ENCODE results near the gene SGCE. TPM values are rescaled to one million over a fixed set of nuclear protein-coding genes. Genes with fewer than 3 reads are reported as not detected.
A peak's percentile ranks its signal among the peaks of the same experiment; 100 is the strongest.

Gene SGCE
- total and polyA plus RNA-seq, 10 donors = 9.6 to 93.7 (median 45.0) TPM

DNA sequence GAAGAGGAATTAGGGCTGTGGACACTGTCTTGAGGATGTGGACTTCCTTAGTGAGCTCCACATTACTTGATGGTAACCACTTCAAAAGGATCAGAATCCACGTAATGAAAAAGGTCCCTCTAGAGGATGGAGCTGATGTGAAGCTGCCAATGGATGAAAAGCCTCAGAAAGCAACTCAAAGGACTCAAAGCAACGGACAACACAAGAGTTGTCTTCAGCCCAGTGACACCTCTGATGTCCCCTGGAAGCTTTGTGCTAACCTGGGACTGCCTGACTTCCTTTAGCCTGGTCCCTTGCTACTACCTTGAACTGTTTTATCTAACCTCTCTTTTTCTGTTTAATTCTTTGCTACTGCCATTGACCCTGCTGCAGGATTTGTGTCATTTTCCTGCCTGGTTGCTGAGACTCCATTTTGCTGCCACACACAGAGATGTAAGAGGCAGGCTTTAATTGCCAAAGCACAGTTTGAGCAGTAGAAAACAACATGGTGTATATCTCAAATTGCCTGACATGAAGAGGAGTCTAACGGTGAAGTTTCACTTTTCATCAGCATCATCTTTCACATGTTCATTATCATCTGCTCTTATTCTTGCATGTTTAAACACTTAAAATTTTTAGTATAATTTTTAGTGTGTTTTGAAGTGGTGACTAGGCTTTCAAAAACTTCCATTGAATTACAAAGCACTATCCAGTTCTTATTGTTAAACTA is 11.1 kb upstream of the SGCE start:
- Histone ChIP-seq H3K27ac (no peak overlapping the region), H3K4me1 (no peaks in the 10 kb centered on the region), H3K9me3 (no peaks in the 10 kb centered on the region), H3K36me3 (no peaks in the 10 kb centered on the region), H3K4me3 (no peak overlapping the region), H3K27me3 (replicated peaks in 1 of 7) (no peaks in the 10 kb centered on the region)
- 63 to 82% (median 76%) methylated on average over 3 of the region's 3 CpGs for whole genome bisulfite sequencing, 5 donors
- no peak for TF ChIP-seq POLR2AphosphoS5 (IDR thresholded peaks at IDR 0.05)
- TF ChIP-seq CTCF (IDR thresholded peaks at IDR 0.05 in 8 of 11, conservative IDR thresholded peaks at IDR 0.05 in 3 of 11) = no peak
- TF ChIP-seq POLR2A (IDR thresholded peaks at IDR 0.05) = no peak
- no peak for DNase-seq
- intact Hi-C loops (cut with DNase I; ENCODE audit: low total_unique reads) = no loop called here

DNA sequence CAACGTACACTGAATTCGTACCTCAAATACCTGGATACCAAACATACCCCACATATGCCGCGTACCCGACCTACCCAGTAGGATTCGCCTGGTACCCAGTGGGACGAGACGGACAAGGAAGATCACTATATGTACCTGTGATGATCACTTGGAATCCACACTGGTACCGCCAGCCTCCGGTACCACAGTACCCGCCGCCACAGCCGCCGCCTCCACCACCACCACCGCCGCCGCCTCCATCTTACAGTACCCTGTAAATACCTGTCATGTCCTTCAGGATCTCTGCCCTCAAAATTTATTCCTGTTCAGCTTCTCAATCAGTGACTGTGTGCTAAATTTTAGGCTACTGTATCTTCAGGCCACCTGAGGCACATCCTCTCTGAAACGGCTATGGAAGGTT is 9.5 kb upstream of the SGCE start:
- 96 to 99% (median 97%) methylated on average over 18 of the region's 18 CpGs for WGBS, 5 donors
- DNase-seq = no peak
- H3K27ac ChIP-seq = no peak overlapping the region
- TF ChIP-seq CTCF (IDR thresholded peaks at IDR 0.05 in 8 of 11, conservative IDR thresholded peaks at IDR 0.05 in 3 of 11) (no peak), POLR2AphosphoS5 (IDR thresholded peaks at IDR 0.05) (no peak), POLR2A (IDR thresholded peaks at IDR 0.05) (no peak)
- no peak overlapping the region for H3K4me3 ChIP-seq
- H3K4me1 ChIP-seq = peaks cover 0 to under 1% (median 0%) of the 10 kb centered on the region in 6 donors
- intact Hi-C loops (cut with DNase I; ENCODE audit: low total_unique reads) = no loop called here
- no peaks in the 10 kb centered on the region for H3K36me3 ChIP-seq
- H3K9me3 ChIP-seq = no peaks in the 10 kb centered on the region
- no peaks in the 10 kb centered on the region for H3K27me3 ChIP-seq (replicated peaks in 1 of 7)

GRCh38 chr7:94664023-94664422 is 8.1 kb upstream of the SGCE start:
- H3K4me3 ChIP-seq = no peak overlapping the region
- peaks cover 0 to 8% (median 0%) of the 10 kb centered on the region in 6 donors for H3K4me1 ChIP-seq
- H3K9me3 ChIP-seq = no peaks in the 10 kb centered on the region
- TF ChIP-seq POLR2AphosphoS5 (IDR thresholded peaks at IDR 0.05) (no peak), CTCF (IDR thresholded peaks at IDR 0.05 in 8 of 11, conservative IDR thresholded peaks at IDR 0.05 in 3 of 11) (no peak), POLR2A (IDR thresholded peaks at IDR 0.05) (no peak)
- 90 to 97% (median 96%) methylated on average over 11 to 23 of the region's 23 CpGs for WGBS, 5 donors
- no peaks in the 10 kb centered on the region for H3K36me3 ChIP-seq
- DNase-seq = peak; percentile 71
- intact Hi-C loops (cut with DNase I; ENCODE audit: low total_unique reads) = no loop called here
- H3K27me3 ChIP-seq (replicated peaks in 1 of 7) = no peaks in the 10 kb centered on the region
- no peak overlapping the region for H3K27ac ChIP-seq

DNA sequence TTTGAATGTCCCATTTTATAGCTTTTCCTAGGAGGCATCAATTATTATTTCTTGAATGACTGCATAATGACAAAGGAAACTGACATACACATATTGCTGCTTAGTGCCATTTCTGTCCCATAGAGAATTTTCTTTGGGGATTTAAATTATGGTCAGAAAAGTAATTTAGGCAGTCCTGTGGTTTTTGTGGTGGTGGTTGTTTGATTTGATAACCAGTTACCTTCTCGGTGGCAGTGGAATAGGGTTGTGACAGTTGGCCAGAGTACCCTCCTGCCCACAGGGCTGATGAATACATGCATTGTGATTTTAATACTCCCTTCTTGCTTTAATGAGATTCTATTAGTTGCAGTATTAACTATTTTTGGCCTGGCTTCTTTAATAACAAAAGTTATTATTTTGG is 6.6 kb upstream of the SGCE start:
- Histone ChIP-seq H3K4me1 (peaks cover 0 to 13% (median 5%) of the 10 kb centered on the region in 6 donors), H3K4me3 (no peak overlapping the region), H3K9me3 (peaks cover 0 to 6% (median 0%) of the 10 kb centered on the region in 8 donors), H3K27me3 (replicated peaks in 1 of 7) (no peaks in the 10 kb centered on the region), H3K36me3 (no peaks in the 10 kb centered on the region), H3K27ac (no peak overlapping the region)
- DNase-seq = no peak
- TF ChIP-seq POLR2AphosphoS5 (IDR thresholded peaks at IDR 0.05) (no peak), POLR2A (IDR thresholded peaks at IDR 0.05) (no peak), CTCF (IDR thresholded peaks at IDR 0.05 in 8 of 11, conservative IDR thresholded peaks at IDR 0.05 in 3 of 11) (no peak)
- intact Hi-C loops (cut with DNase I; ENCODE audit: low total_unique reads) = no loop called here
- 21 to 36% (median 25%) methylated on average over 1 of the region's 1 CpG for WGBS, 5 donors
